HCT116 (cell line): ENCODE data around the gene CD40LG. TPM values are rescaled to one million over a fixed set of nuclear protein-coding genes. Genes with fewer than 3 reads are reported as not detected.

Source experiments
- ATAC-seq: fragments of 200-7000 bp; cut with Tn5 transposase; 2 replicates; pipeline ENCODE4 v1.9.1; 2020; ENCODE audit warnings: mild to moderate bottlenecking, moderate library complexity
- BruUV-seq: library from RNA; stranded (reverse); fragments of 400-500 nt; replicated peaks from 2 replicates; lab custom pipeline; 2021; lab: Mats Ljungman, UMichigan
- CTCF ChIA-PET: fragments of 300-600 bp; sonication (Branson Sonifier 250); formaldehyde crosslinking; loops from one replicate; lab custom pipeline; 2021; ENCODE audit warnings: antibody characterized with exemption; lab: Charles Lee
- POLR2A ChIA-PET: fragments of 300-600, 350-600 bp; sonication (Branson Sonifier 250); formaldehyde crosslinking; loops from one replicate; lab custom pipeline; 2021; ENCODE audit warnings: antibody characterized with exemption; lab: Charles Lee
- RAD21 ChIA-PET, 2 experiments: fragments of 300-600 bp; sonication (Branson Sonifier 250); formaldehyde crosslinking; loops; one replicate each; lab custom pipeline; 2023; ENCODE audit warnings: low total read pairs in 2 of 2; ENCODE audit not compliant: uncharacterized antibody in 2 of 2, unreplicated experiment in 2 of 2, low non-redundant PET in 1 of 2; lab: Charles Lee
- DNase-seq: peaks from one replicate; pipeline ENCODE4 v3.0.0-alpha.2; 2010; ENCODE audit warnings: low read depth, low spot score
- H2AFZ ChIP-seq: fragments of 200-600 bp; shearing (Covaris generic), sonication (generic); 2 replicates; pipeline ENCODE4 v1.6.1; 2017; ENCODE audit warnings: low read depth, mixed run types, mixed read lengths, antibody characterized with exemption, low read length; ENCODE audit not compliant: poor library complexity, severe bottlenecking
- H3K27ac ChIP-seq: 2 replicates; pipeline ENCODE4 v1.5.1; 2012; ENCODE audit warnings: low read depth, low read length
- H3K27me3 ChIP-seq: fragments of 200-600 bp; sonication (generic); 2 replicates; pipeline ENCODE4 v1.6.1; 2016; ENCODE audit warnings: mixed run types, low read length, mixed read lengths; ENCODE audit not compliant: insufficient read depth
- H3K36me3 ChIP-seq, 2 experiments: fragments of 200-500 bp in 1 of 2; fragments of 200-600 bp in 1 of 2; sonication (Bioruptor generic) in 1 of 2; sonication (generic) in 1 of 2; 2 replicates each; pipeline versions ENCODE4 v1.5.1 to v1.6.1; 2014 to 2016; ENCODE audit warnings: low read length in 2 of 2, inconsistent platforms in 1 of 2, mixed read lengths in 1 of 2, mixed run types in 1 of 2; ENCODE audit not compliant: insufficient read depth in 2 of 2, control insufficient read depth in 1 of 2
- H3K4me1 ChIP-seq, 2 experiments: fragments of 200-600 bp in 1 of 2; sonication (generic) in 1 of 2; 2 replicates each; pipeline versions ENCODE4 v1.5.1 to v1.6.1; 2012 to 2017; ENCODE audit warnings: low read length in 2 of 2, inconsistent platforms in 1 of 2, mild to moderate bottlenecking in 1 of 2, mixed read lengths in 1 of 2, mixed run types in 1 of 2, moderate library complexity in 1 of 2; ENCODE audit not compliant: insufficient read depth in 2 of 2, control insufficient read depth in 1 of 2
- H3K4me2 ChIP-seq: fragments of 200-600 bp; sonication (generic); 2 replicates; pipeline ENCODE4 v1.6.1; 2017; ENCODE audit warnings: mixed run types, low read length, mixed read lengths
- H3K4me3 ChIP-seq, 2 experiments: fragments of 200-600 bp in 1 of 2; sonication (generic) in 1 of 2; replicated peaks in 1 of 2; 2 replicates each; pipeline ENCODE4 v1.5.1; 2011 to 2016; ENCODE audit warnings: low read length in 2 of 2, control low read depth in 1 of 2, low read depth in 1 of 2, mild to moderate bottlenecking in 1 of 2, mixed read lengths in 1 of 2, mixed run types in 1 of 2
- H3K79me2 ChIP-seq: fragments of 200-600 bp; sonication (generic); 2 replicates; pipeline ENCODE4 v1.6.1; 2017; ENCODE audit warnings: mild to moderate bottlenecking, mixed run types, low read length, moderate library complexity, mixed read lengths; ENCODE audit not compliant: insufficient read depth
- H3K9ac ChIP-seq: fragments of 200-600 bp; sonication (generic); 2 replicates; pipeline ENCODE4 v1.6.1; 2016; ENCODE audit warnings: low read length, mixed read lengths
- H3K9me2 ChIP-seq: fragments of 200-600 bp; sonication (generic), shearing (Covaris generic); 2 replicates; pipeline ENCODE4 v1.6.1; 2017; ENCODE audit warnings: mixed run types, mild to moderate bottlenecking, moderate library complexity; ENCODE audit not compliant: insufficient read depth
- H3K9me3 ChIP-seq, 2 experiments: fragments of 200-500 bp in 1 of 2; fragments of 200-600 bp in 1 of 2; sonication (Bioruptor generic) in 1 of 2; sonication (generic) in 1 of 2; 2 replicates each; pipeline ENCODE4 v1.6.1; 2014 to 2017; ENCODE audit warnings: low read length in 2 of 2, mixed read lengths in 2 of 2, inconsistent platforms in 1 of 2, low read depth in 1 of 2, mild to moderate bottlenecking in 1 of 2, mixed run types in 1 of 2, moderate library complexity in 1 of 2; ENCODE audit not compliant: control insufficient read depth in 1 of 2, insufficient read depth in 1 of 2
- H4K20me1 ChIP-seq: fragments of 200-600 bp; sonication (generic), shearing (Covaris generic); 2 replicates; pipeline ENCODE4 v1.6.1; 2017; ENCODE audit warnings: mixed run types, mild to moderate bottlenecking, moderate library complexity; ENCODE audit not compliant: insufficient read depth
- ATF3 ChIP-seq: IDR thresholded peaks from 2 replicates; pipeline ENCODE4 v1.6.1; 2012
- ELF1 ChIP-seq: IDR thresholded peaks from 2 replicates; pipeline ENCODE4 v1.6.1; 2012; ENCODE audit warnings: low read depth, borderline replicate concordance
- EZH2phosphoT487 ChIP-seq: fragments of 200-600 bp; IDR thresholded peaks from 2 replicates; pipeline ENCODE4 v1.6.1; 2018; ENCODE audit warnings: antibody characterized with exemption, borderline replicate concordance
- MAX ChIP-seq: IDR thresholded peaks from 2 replicates; pipeline ENCODE4 v1.6.1; 2012
- POLR2A ChIP-seq: IDR thresholded peaks from 2 replicates; pipeline ENCODE4 v1.7.0; 2011; ENCODE audit warnings: borderline replicate concordance; ENCODE audit not compliant: insufficient read depth, insufficient read length; ENCODE audit errors: extremely low read depth
- REST ChIP-seq: IDR thresholded peaks from 2 replicates; pipeline ENCODE4 v1.6.1; 2012; ENCODE audit warnings: low read depth
- intact Hi-C: fragments of 100-400 bp; cut with micrococcal nuclease; formaldehyde crosslinking; loops from 2 replicates; pipeline ENCODE4 v1.10.0; 2022
- total RNA-seq: library from RNA; stranded (reverse); gene quantifications from one replicate; pipeline ENCODE4 v1.2.1, GENCODE V29; 2021; ENCODE audit not compliant: unreplicated experiment

Gene CD40LG
- total RNA-seq, 1 experiment from 2014 or later: not detected

- intact Hi-C loops: no loop called here
- ATAC-seq (no peak), DNase-seq (no peak)
- no peak overlapping the region for H3K9ac ChIP-seq
- no peaks in the 10 kb centered on the region for H4K20me1 ChIP-seq
- ChIA-PET CTCF (no interaction called here), POLR2A (no interaction called here), RAD21 (no interaction called here)
- no peak overlapping the region for H3K4me2 ChIP-seq
- H2AFZ ChIP-seq: no peak overlapping the region
- H3K27me3 ChIP-seq: no peaks in the 10 kb centered on the region
- no peaks in the 10 kb centered on the region for H3K4me1 ChIP-seq
- no peak for TF ChIP-seq REST
- no peak for TF ChIP-seq ELF1
- no peak for TF ChIP-seq ATF3
- TF ChIP-seq POLR2A: no peak
- no peak for TF ChIP-seq EZH2phosphoT487
- TF ChIP-seq MAX: no peak
- H3K4me3 ChIP-seq: no peak overlapping the region
- no peaks in the 10 kb centered on the region for H3K79me2 ChIP-seq
- H3K9me2 ChIP-seq: no peaks in the 10 kb centered on the region
- no peak overlapping the region for H3K27ac ChIP-seq
- no peaks in the 10 kb centered on the region for H3K36me3 ChIP-seq
- H3K9me3 ChIP-seq: no peaks in the 10 kb centered on the region
- no TSS peak for BruUV-seq
These were observed 17.4 kb downstream of the CD40LG start for GRCh38 chrX:136665258-136665900.
